Endothelial cell of umbilical vein (primary cell): ENCODE data around the gene TAF6. TPM values are rescaled to one million over a fixed set of nuclear protein-coding genes. Genes with fewer than 3 reads are reported as not detected.

Source experiments
- BruUV-seq: library from RNA; stranded (reverse); fragments of 400-500 nt; replicated peaks from 2 replicates; lab custom pipeline; 2021; lab: Mats Ljungman, UMichigan
- CTCF ChIA-PET: fragments of 300-600, 350-600 bp; sonication (Branson Sonifier 250); formaldehyde crosslinking; loops from one replicate; lab custom pipeline; 2021; ENCODE audit warnings: antibody characterized with exemption, inconsistent platforms; lab: Charles Lee
- POLR2A ChIA-PET: fragments of 300-600, 350-600 bp; sonication (Branson Sonifier 250); formaldehyde crosslinking; loops from one replicate; lab custom pipeline; 2021; ENCODE audit warnings: antibody characterized with exemption, inconsistent platforms; lab: Charles Lee
- DNase-seq: peaks from one replicate; pipeline ENCODE4 v3.0.0-alpha.2; 2011; ENCODE audit warnings: low read depth, low spot score
- FAIRE-seq: peaks from 2 replicates; lab custom pipeline; 2011; peaks lifted over from hg19 to GRCh38; lab: Jason Lieb, UNC
- H2AFZ ChIP-seq: 2 replicates; pipeline ENCODE4 v1.6.0; 2012; ENCODE audit warnings: low read depth, low read length, control low read depth, inconsistent platforms
- H3K27ac ChIP-seq: 2 replicates; pipeline ENCODE4 v1.5.1; 2011; ENCODE audit warnings: low read depth, mild to moderate bottlenecking, control low read depth, low read length, moderate library complexity; ENCODE audit not compliant: insufficient read depth
- H3K27me3 ChIP-seq, 2 experiments: 2 replicates each; pipeline versions ENCODE4 v1.6.0 to v1.6.1; 2011; ENCODE audit warnings: low read length in 2 of 2, mixed read lengths in 1 of 2; ENCODE audit not compliant: control insufficient read depth in 2 of 2, insufficient read depth in 2 of 2
- H3K36me3 ChIP-seq, 2 experiments: 2 replicates in 1 of 2; 3 replicates in 1 of 2; pipeline ENCODE4 v1.5.1; 2011; ENCODE audit warnings: low read length in 2 of 2, mild to moderate bottlenecking in 1 of 2, moderate library complexity in 1 of 2; ENCODE audit not compliant: control insufficient read depth in 2 of 2, insufficient read depth in 2 of 2; ENCODE audit errors: extremely low read depth in 1 of 2
- H3K4me1 ChIP-seq: 3 replicates; pipeline ENCODE4 v1.5.1; 2011; ENCODE audit warnings: mild to moderate bottlenecking, low read length; ENCODE audit not compliant: control insufficient read depth, insufficient read depth; ENCODE audit errors: extremely low read depth
- H3K4me2 ChIP-seq: 2 replicates; pipeline ENCODE4 v1.6.1; 2011; ENCODE audit warnings: low read length, control low read depth, mixed read lengths; ENCODE audit not compliant: insufficient read depth
- H3K4me3 ChIP-seq, 3 experiments: fragments of 200-600 bp in 1 of 3; sonication (generic), shearing (Covaris generic) in 1 of 3; replicated peaks in 1 of 3; 2 replicates each; pipeline ENCODE4 v1.5.1; 2011 to 2016; ENCODE audit warnings: control low read depth in 3 of 3, low read length in 3 of 3, mild to moderate bottlenecking in 2 of 3, inconsistent platforms in 1 of 3, low read depth in 1 of 3, moderate library complexity in 1 of 3; ENCODE audit not compliant: insufficient read depth in 1 of 3
- H3K79me2 ChIP-seq: 2 replicates; pipeline ENCODE4 v1.6.0; 2012; ENCODE audit warnings: low read length, inconsistent platforms; ENCODE audit not compliant: control insufficient read depth, insufficient read depth
- H3K9ac ChIP-seq: replicated peaks from 2 replicates; pipeline ENCODE3; 2011; ENCODE audit warnings: low read length, control low read depth; ENCODE audit not compliant: insufficient read depth; ENCODE audit errors: extremely low read depth
- H3K9me1 ChIP-seq: replicated peaks from 3 replicates; pipeline ENCODE4 v1.6.0; 2011; ENCODE audit warnings: mild to moderate bottlenecking, low read length; ENCODE audit not compliant: control insufficient read depth, insufficient read depth; ENCODE audit errors: extremely low read depth
- H3K9me3 ChIP-seq: replicated peaks from 2 replicates; pipeline ENCODE4 v1.5.1; 2012; ENCODE audit warnings: low read length, inconsistent platforms; ENCODE audit not compliant: control insufficient read depth, insufficient read depth
- H4K20me1 ChIP-seq: replicated peaks from 2 replicates; pipeline ENCODE3; 2011; ENCODE audit warnings: mild to moderate bottlenecking, low read length; ENCODE audit not compliant: control insufficient read depth, insufficient read depth; ENCODE audit errors: extremely low read depth
- CTCF ChIP-seq, 2 donors: IDR thresholded peaks; 1 replicate in 1 of 2; 2 replicates in 1 of 2; pipeline ENCODE4 v1.5.1; 2011; ENCODE audit warnings: low read length in 2 of 2, mild to moderate bottlenecking in 2 of 2, moderate library complexity in 2 of 2, control low read depth in 1 of 2, inconsistent platforms in 1 of 2, low read depth in 1 of 2; ENCODE audit not compliant: insufficient read depth in 1 of 2; ENCODE audit errors: extremely low read depth in 1 of 2
- EZH2 ChIP-seq: IDR thresholded peaks from 2 replicates; pipeline ENCODE4 v1.6.1; 2012; ENCODE audit warnings: borderline replicate concordance, low read depth, mild to moderate bottlenecking, moderate library complexity, low read length, inconsistent platforms; ENCODE audit not compliant: severe bottlenecking
- FOS ChIP-seq: IDR thresholded peaks from 2 replicates; pipeline ENCODE4 v1.6.1; 2011; ENCODE audit warnings: mild to moderate bottlenecking, low read length, moderate library complexity, borderline replicate concordance; ENCODE audit not compliant: insufficient read depth
- GATA2 ChIP-seq: IDR thresholded peaks from 2 replicates; pipeline ENCODE4 v1.7.0; 2011; ENCODE audit warnings: low read depth, mild to moderate bottlenecking, moderate library complexity, mixed read lengths, low read length; ENCODE audit not compliant: insufficient read length, insufficient read depth
- JUN ChIP-seq: IDR thresholded peaks from 2 replicates; pipeline ENCODE4 v1.6.1; 2011; ENCODE audit warnings: borderline replicate concordance, low read depth; ENCODE audit not compliant: insufficient read length, insufficient read depth
- MYC ChIP-seq: IDR thresholded peaks from one replicate; pipeline ENCODE4 v1.6.1; 2011; ENCODE audit warnings: mild to moderate bottlenecking, low read depth, low read length
- POLR2A ChIP-seq: IDR thresholded peaks from 2 replicates; pipeline ENCODE4 v1.6.1; 2012; ENCODE audit warnings: low read depth, mild to moderate bottlenecking, control low read depth, low read length
- POLR2AphosphoS5 ChIP-seq: IDR thresholded peaks from 2 replicates; pipeline ENCODE4 v1.6.1; 2012; ENCODE audit warnings: low read depth, mild to moderate bottlenecking, control low read depth, low read length, moderate library complexity; ENCODE audit not compliant: insufficient read depth
- dilution Hi-C: fragments of 300-500 bp; cut with MboI; formaldehyde crosslinking; loops from one replicate; pipeline ENCODE4 v1.15.0; 2019; ENCODE audit warnings: low sequenced_read_pairs; ENCODE audit not compliant: extremely low pct_ligation_motif_present
- intact Hi-C: fragments of 100-400 bp; cut with micrococcal nuclease; formaldehyde crosslinking; loops from one replicate; pipeline ENCODE4 v1.10.0; 2022
- polyA plus RNA-seq, 4 experiments: library from polyadenylated mRNA; depleted of rRNA in 3 of 4; stranded (reverse) in 3 of 4; unstranded in 1 of 4; fragments of >200 nt; gene quantifications; 2 replicates each; pipeline versions ENCODE4 v1.2.1 to v1.2.3, GENCODE V29; 2011 to 2012; ENCODE audit warnings: missing spikeins in 1 of 4
- total RNA-seq: library from RNA; stranded (reverse); gene quantifications from 2 replicates; pipeline ENCODE4 v1.2.3, GENCODE V29; 2021

Gene TAF6
- total and polyA plus RNA-seq, 2 donors (not counting 3 experiments of a cell fraction or from before 2014, with no cell fraction given), result 32.7 to 64.6 TPM

GRCh38 chr7:100142461-100142860 is 23.3 kb upstream of the TAF6 start:
- no peak overlapping the region for H3K4me2 ChIP-seq
- H3K4me1 ChIP-seq, result no peaks in the 10 kb centered on the region
- DNase-seq, result no peak
- intact Hi-C loops (loop anchor here (10.0 kb wide), 1 partner anchor 912 kb away; no protein-coding TSS in a partner anchor), dilution Hi-C loops (no loop called here)
- ChIA-PET POLR2A (no interaction called here), CTCF (interaction anchor here (1.1 to 1.6 kb wide), 3 partner anchors 9 to 265 kb away, joined by 4 to 8 read pairs (median 6); no protein-coding TSS in a partner anchor)
- no peaks in the 10 kb centered on the region for H3K36me3 ChIP-seq
- H3K9me1 ChIP-seq, result no peaks in the 10 kb centered on the region
- no TSS peak for BruUV-seq
- no peak overlapping the region for H3K9ac ChIP-seq
- H2AFZ ChIP-seq, result no peak overlapping the region
- H3K79me2 ChIP-seq, result no peaks in the 10 kb centered on the region
- no peaks in the 10 kb centered on the region for H4K20me1 ChIP-seq
- H3K4me3 ChIP-seq, result no peak overlapping the region
- H3K27ac ChIP-seq, result no peak overlapping the region
- peaks cover 0 to 3% of the 10 kb centered on the region in 2 experiments for H3K27me3 ChIP-seq
- no peak for FAIRE-seq
- no peak for TF ChIP-seq JUN
- no peak for TF ChIP-seq POLR2AphosphoS5
- TF ChIP-seq MYC, result no peak
- no peak for TF ChIP-seq FOS
- no peak for TF ChIP-seq EZH2
- no peak for TF ChIP-seq GATA2
- TF ChIP-seq POLR2A, result no peak
- no peak for TF ChIP-seq CTCF (IDR thresholded peaks at IDR 0.05; ENCODE audit: extremely low read depth in 1 of 2, insufficient read depth in 1 of 2, low read depth in 1 of 2, low read length in 2 of 2)
- no peaks in the 10 kb centered on the region for H3K9me3 ChIP-seq
